ENCODE data around the gene AFAP1.

AFAP1 gene

GRCh38 chr4:7868892-7869471, 70.7 kb downstream of the AFAP1 start:
- in situ Hi-C loops (cut with MboI; ENCODE audit: low sequenced_read_pairs) = no loop called here

DNA sequence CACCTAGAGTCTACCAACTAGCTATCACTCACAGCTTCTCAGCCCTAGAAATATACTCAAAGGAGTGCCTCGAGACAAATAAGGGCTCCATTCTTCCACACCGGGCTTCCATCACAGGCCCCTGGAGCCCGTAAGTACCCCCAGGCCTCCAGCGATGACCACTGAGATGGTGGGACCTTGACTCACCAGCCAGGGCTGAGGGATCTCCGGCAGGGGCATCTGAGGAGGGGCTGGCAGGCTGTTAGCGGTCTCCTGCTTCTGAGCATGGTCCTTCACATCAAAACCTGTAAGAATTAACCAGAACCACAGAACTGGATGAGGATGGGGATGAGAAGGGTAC, 71.3 kb downstream of the AFAP1 start:
- in situ Hi-C loops (cut with MboI; ENCODE audit: low sequenced_read_pairs) = no loop called here

DNA sequence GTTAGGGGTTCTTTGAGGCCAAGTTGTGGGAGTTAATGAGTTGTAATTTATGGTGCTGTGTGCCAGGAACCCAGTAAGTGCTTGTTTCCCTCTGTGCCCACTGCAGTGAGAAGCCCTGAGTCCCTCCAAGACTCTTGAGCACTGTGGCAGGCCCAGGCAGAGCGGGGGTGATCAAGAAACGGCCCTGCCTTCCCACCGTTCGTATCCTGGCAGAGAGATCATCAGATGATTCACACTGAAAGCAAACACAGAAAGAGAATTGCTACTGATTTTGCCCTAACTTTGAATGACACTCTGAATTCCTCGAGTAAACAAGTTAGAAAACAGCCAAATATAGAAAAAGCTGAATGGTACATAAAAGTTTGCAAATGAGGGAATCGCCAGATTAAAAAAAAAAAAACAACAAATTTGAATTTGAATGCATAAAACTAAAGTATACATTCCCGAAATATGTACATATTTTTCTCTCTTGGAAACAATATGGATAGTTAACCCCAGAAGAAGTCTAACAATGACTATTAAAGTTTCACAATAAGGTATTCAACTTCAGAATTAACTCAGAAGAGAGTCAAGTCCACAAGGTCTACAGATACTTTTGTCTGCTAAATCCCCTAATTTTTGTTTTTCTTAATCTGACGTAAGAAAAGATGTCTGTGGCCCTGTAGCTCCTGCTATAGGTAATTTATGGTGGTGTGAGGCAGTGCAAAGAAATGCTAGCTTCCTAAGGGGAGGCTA, 71.8 kb downstream of the AFAP1 start:
- in situ Hi-C loops (cut with MboI; ENCODE audit: low sequenced_read_pairs) = no loop called here

- in situ Hi-C loops (cut with MboI; ENCODE audit: low sequenced_read_pairs) = no loop called here
Measured at GRCh38 chr4:7867191-7867590, 72.5 kb downstream of the AFAP1 start.

DNA sequence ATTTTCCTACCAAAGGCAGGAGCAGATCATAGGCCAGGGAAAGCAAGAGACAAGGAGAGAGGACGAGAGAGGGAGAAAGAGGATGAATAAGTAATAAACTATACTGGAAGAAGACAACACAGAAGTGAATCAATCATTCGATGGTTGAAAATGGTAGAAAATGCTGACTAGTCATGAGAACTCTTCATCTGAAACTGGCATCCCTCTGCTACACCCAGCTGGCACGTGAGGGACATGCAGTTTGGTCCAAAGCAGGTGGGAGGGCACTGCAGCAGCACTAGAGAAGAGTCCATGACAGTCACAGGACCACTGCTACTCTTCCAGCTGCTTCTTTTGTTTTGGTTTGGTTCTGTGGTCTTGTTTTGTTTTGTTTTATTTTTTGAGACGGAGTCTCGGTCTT, 74.1 kb downstream of the AFAP1 start:
- in situ Hi-C loops (cut with MboI; ENCODE audit: low sequenced_read_pairs) = no loop called here

DNA sequence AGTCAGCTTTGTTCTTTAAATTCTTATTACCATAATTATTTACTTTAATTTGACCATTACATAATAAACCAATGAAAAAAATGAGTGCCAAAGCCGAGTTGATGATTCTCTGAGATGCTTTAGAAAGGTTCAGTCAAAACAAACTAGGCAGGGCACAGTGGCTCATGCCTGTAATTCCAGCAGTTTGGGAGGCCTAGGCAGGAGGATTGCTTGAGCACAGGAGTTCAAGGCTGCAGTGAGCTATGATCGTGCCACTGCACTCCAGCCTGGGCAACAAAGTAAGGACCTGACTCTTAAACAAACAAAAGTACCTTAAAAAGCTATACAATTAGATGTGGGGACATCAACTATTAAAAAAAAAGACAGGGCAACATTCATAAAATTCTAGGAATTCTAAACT, 75.0 kb downstream of the AFAP1 start:
- in situ Hi-C loops (cut with MboI; ENCODE audit: low sequenced_read_pairs) = no loop called here

- in situ Hi-C loops (cut with MboI; ENCODE audit: low sequenced_read_pairs) = no loop called here
Measured at GRCh38 chr4:7863911-7864681, 75.6 kb downstream of the AFAP1 start.

- in situ Hi-C loops (cut with MboI; ENCODE audit: low sequenced_read_pairs) = no loop called here
Measured at GRCh38 chr4:7862561-7863192, 77.0 kb downstream of the AFAP1 start.

DNA sequence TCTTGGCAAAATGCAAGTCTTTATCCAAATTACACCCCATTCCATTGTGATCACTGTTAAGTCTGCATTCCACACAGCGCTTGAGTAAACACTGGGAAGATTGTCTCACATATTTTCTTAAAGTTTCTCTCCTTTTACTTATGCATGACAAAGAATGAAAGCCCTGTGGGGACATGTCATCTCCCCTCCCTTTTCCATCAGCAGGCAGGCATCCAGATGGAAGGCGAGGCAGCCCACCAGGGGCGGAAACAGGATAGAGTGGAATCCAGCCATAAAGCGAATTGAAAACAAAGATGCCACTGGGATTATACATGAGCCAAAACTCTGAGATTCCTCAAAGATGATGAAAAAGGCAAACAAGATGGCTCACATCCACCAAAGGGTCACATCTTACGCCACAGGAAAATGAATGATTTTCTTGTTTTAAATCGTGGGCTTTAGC, 78.2 kb downstream of the AFAP1 start:
- in situ Hi-C loops (cut with MboI; ENCODE audit: low sequenced_read_pairs) = no loop called here

DNA sequence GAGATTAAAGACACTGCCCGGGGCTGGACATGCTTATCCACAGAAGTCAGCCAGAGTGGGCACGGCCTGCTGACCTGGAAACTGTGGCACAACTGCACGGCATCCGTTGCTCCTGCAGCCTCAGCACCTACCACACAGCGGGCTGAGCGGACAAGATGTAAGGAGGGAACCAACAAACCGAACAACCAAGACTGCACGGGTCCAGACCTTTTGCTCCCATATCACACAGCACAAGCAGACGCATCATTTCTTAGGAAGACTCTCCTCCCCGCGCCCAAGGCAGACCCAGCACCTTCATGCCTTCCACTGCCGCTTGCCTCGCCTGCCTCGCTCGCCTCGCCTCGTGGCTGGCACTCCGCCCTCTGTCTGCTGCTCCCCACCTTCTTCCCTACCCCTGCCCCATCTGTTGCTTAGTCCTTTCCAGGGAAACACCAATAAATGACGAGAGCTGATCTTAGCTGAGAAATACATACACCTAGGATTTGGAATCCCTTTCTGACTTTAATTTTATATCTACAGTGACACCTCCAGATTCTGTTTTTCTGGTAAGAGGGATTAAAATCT, 79.0 kb downstream of the AFAP1 start:
- in situ Hi-C loops (cut with MboI; ENCODE audit: low sequenced_read_pairs) = no loop called here

DNA sequence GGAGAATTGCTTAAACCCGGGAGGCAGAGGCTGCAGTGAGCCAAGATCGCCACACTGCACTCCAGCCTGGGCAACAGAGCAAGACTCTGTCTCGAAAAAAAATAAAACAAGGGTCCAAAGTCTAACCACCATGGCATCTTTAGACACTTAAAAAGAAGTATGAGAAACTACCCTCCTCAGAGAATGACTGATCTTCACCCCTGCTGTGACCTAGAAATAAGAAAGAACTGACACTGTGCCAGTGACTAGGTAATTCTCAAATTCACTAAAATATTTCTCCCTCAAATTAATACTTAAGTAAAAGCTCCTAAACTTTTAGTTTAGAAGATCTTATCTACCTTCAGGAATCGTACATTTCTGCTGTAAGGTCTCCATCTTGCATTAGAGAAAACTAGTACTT, 80.3 kb downstream of the AFAP1 start:
- in situ Hi-C loops (cut with MboI; ENCODE audit: low sequenced_read_pairs) = no loop called here

- in situ Hi-C loops (cut with MboI; ENCODE audit: low sequenced_read_pairs) = no loop called here
Measured at GRCh38 chr4:7858498-7858897, 81.2 kb downstream of the AFAP1 start.

- in situ Hi-C loops (cut with MboI; ENCODE audit: low sequenced_read_pairs) = no loop called here
Measured at GRCh38 chr4:7857993-7858392, 81.7 kb downstream of the AFAP1 start.

DNA sequence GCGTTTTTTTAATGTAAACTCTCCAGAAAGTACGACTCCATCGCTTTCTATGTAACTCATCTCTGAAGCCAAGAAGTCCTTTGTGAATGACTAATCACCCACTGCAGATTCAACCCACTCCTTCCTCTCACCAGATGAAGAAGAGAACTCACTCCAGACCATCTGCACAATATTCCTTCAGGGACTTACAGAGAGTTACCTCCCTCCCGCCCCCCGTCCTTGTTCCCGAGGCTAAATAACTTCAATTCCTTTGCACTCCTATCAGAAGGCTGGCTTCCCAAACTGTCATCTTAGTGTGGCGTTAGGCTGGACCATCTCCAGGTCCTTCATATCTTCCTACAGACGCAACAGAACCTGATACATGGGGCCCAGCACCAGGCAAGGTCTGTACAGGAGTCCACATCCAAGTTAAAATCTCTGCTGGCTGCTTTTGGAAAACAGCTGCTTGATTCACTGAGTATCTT, 82.4 kb downstream of the AFAP1 start:
- in situ Hi-C loops (cut with MboI; ENCODE audit: low sequenced_read_pairs) = no loop called here

- in situ Hi-C loops (cut with MboI; ENCODE audit: low sequenced_read_pairs) = no loop called here
Measured at GRCh38 chr4:7855731-7856130, 83.9 kb downstream of the AFAP1 start.

GRCh38 chr4:7854697-7855370, 84.8 kb downstream of the AFAP1 start:
- in situ Hi-C loops (cut with MboI; ENCODE audit: low sequenced_read_pairs) = no loop called here

GRCh38 chr4:7854216-7854615, 85.4 kb downstream of the AFAP1 start:
- in situ Hi-C loops (cut with MboI; ENCODE audit: low sequenced_read_pairs) = no loop called here

- in situ Hi-C loops (cut with MboI; ENCODE audit: low sequenced_read_pairs) = no loop called here
Measured at GRCh38 chr4:7853271-7853670, 86.4 kb downstream of the AFAP1 start.

GRCh38 chr4:7852568-7853185, 87.0 kb downstream of the AFAP1 start:
- in situ Hi-C loops (cut with MboI; ENCODE audit: low sequenced_read_pairs) = no loop called here

DNA sequence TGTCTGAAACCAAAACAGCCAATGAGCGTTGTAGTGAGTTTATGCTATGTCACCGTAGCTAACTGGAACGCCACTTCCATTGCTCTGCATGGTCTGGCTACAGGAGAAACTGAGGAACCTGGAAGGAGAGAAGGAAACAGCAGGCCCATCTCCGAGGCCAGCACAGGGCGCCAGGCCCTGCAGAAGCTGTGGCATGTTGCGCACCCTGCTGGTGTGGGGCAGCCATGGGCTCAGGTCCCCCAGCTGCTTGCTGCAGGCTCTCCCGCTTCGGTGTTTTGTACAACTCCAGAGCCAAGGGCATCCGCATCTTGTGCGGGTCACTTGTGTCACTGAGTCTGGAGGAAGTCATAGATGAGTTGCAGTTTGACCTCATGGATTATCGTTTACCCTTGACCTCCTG, 89.2 kb downstream of the AFAP1 start:
- in situ Hi-C loops (cut with MboI; ENCODE audit: low sequenced_read_pairs) = no loop called here
